ENCODE data around the gene MEX3D.
"Not testable (repeated sequence)": the region's sequence is repeated elsewhere in the genome, so short reads cannot be mapped to it uniquely, and the experiment has no call there.

GRCh38 chr19:1539749-1540148, 28.4 kb downstream of the MEX3D start:
- not testable (repeated sequence) for TF ChIP-seq CTCF, POLR2A, POLR2AphosphoS5 (IDR thresholded peaks at IDR 0.05)
